HepG2 (cell line): Measurements from ENCODE around the gene LRRC15. TPM values are rescaled to one million over a fixed set of nuclear protein-coding genes. Genes with fewer than 3 reads are reported as not detected.

Experiments
- CBX2 ChIP-seq, 2 experiments: fragments of 200-600 bp in 1 of 2; sonication (generic); formaldehyde crosslinking in 1 of 2; IDR thresholded peaks; 2 replicates each; pipeline versions ENCODE4 v1.7.0 to v1.8.1; 2018 to 2022; ENCODE audit warnings: low read depth in 2 of 2, low read length in 1 of 2, mild to moderate bottlenecking in 1 of 2, missing genetic modification reagents in 1 of 2
- ETV5 ChIP-seq: IDR thresholded peaks from 2 replicates; pipeline ENCODE4 v1.6.1; 2018; ENCODE audit warnings: missing biosample characterization, missing genetic modification reagents, inconsistent platforms, borderline replicate concordance
- FOXO1 ChIP-seq: sonication (generic); formaldehyde crosslinking; IDR thresholded peaks from 2 replicates; pipeline ENCODE4 v1.4.0; 2020; ENCODE audit warnings: missing genetic modification reagents
- FOXP1 ChIP-seq, 2 experiments: fragments of 450-650 bp in 1 of 2; IDR thresholded peaks; 2 replicates each; pipeline ENCODE4 v1.6.1; 2017 to 2018; ENCODE audit warnings: antibody characterized with exemption in 1 of 2
- HNRNPLL ChIP-seq: fragments of 200-400 bp; formaldehyde crosslinking; IDR thresholded peaks from 2 replicates; pipeline ENCODE4 v1.6.1; 2017; ENCODE audit warnings: mild to moderate bottlenecking, low read depth, low read length; ENCODE audit not compliant: poor library complexity, severe bottlenecking
- NCOA2 ChIP-seq: sonication (generic); formaldehyde crosslinking; IDR thresholded peaks from 2 replicates; pipeline ENCODE4 v1.8.0; 2022; ENCODE audit warnings: inconsistent platforms
- SIX4 ChIP-seq: sonication (generic); formaldehyde crosslinking; IDR thresholded peaks from 2 replicates; pipeline ENCODE4 v1.4.0; 2020; ENCODE audit warnings: missing genetic modification reagents
- SKI ChIP-seq: fragments of 450-650 bp; IDR thresholded peaks from one replicate; pipeline ENCODE4 v1.6.1; 2018; ENCODE audit warnings: mild to moderate bottlenecking; ENCODE audit not compliant: partially characterized antibody
- TGIF2 ChIP-seq: IDR thresholded peaks from 2 replicates; pipeline ENCODE4 v1.6.1; 2016; ENCODE audit warnings: control low read depth, missing compliant biosample characterization
- ZNF251 ChIP-seq: sonication (generic); formaldehyde crosslinking; IDR thresholded peaks from 2 replicates; pipeline ENCODE4 v1.9.0; 2021; ENCODE audit warnings: mild to moderate bottlenecking, missing genetic modification reagents
- ZNF263 ChIP-seq: sonication (generic); formaldehyde crosslinking; IDR thresholded peaks from 2 replicates; pipeline ENCODE4 v1.4.0; 2020; ENCODE audit warnings: missing genetic modification reagents
- ZNF432 ChIP-seq: sonication (generic); formaldehyde crosslinking; IDR thresholded peaks from 2 replicates; pipeline ENCODE4 v1.5.0; 2020; ENCODE audit warnings: missing genetic modification reagents, mild to moderate bottlenecking, borderline replicate concordance
- ZNF510 ChIP-seq: sonication (generic); formaldehyde crosslinking; IDR thresholded peaks from 2 replicates; pipeline ENCODE4 v1.4.0; 2020; ENCODE audit warnings: low read depth, mild to moderate bottlenecking, missing genetic modification reagents
- ZNF703 ChIP-seq: sonication (generic); formaldehyde crosslinking; IDR thresholded peaks from 2 replicates; pipeline ENCODE4 v1.5.1; 2020; ENCODE audit warnings: missing genetic modification reagents, mild to moderate bottlenecking, moderate library complexity, borderline replicate concordance
- ZNF782 ChIP-seq: sonication (generic); formaldehyde crosslinking; IDR thresholded peaks from 2 replicates; pipeline ENCODE4 v1.4.0; 2020; ENCODE audit warnings: missing genetic modification reagents, mild to moderate bottlenecking, borderline replicate concordance
- ZSCAN25 ChIP-seq: sonication (generic); formaldehyde crosslinking; IDR thresholded peaks from 2 replicates; pipeline ENCODE4 v1.8.0; 2022; ENCODE audit warnings: mild to moderate bottlenecking, missing genetic modification reagents
- ZSCAN9 ChIP-seq: IDR thresholded peaks from 2 replicates; pipeline ENCODE4 v1.6.1; 2016; ENCODE audit warnings: borderline replicate concordance
- polyA plus RNA-seq, 8 experiments: library from polyadenylated mRNA; depleted of rRNA in 3 of 8; stranded (reverse) in 7 of 8; unstranded in 1 of 8; fragments of >200 nt; fragmentation: Illumina TruSeq in 4 of 8; extraction: Trizol in 4 of 8; gene quantifications; 2 replicates each; pipeline versions ENCODE4 v1.2.1 to v1.2.3, GENCODE V29; 2011 to 2016; ENCODE audit warnings: low read depth in 4 of 8, missing spikeins in 1 of 8, mixed read lengths in 1 of 8; ENCODE audit not compliant: insufficient read depth in 1 of 8
- total RNA-seq, 5 experiments: library from RNA; depleted of rRNA; stranded (reverse); fragments of >200 nt; fragmentation: Illumina TruSeq; extraction: Trizol; gene quantifications; 2 replicates each; pipeline ENCODE4 v1.2.3, GENCODE V29; 2016; ENCODE audit warnings: low read depth in 1 of 5
- TF ChIP-seq, protein P1 (sequence below): IDR thresholded peaks from 2 replicates; pipeline ENCODE4 v1.6.1; 2016; ENCODE audit warnings: missing compliant biosample characterization, missing genetic modification reagents, borderline replicate concordance
- TF ChIP-seq, protein P2 (sequence below): IDR thresholded peaks from 2 replicates; pipeline ENCODE4 v1.6.1; 2012; ENCODE audit warnings: low read depth, low read length, improper control_type of control experiment
- TF ChIP-seq, protein P3 (sequence below): sonication (generic); formaldehyde crosslinking; IDR thresholded peaks from 2 replicates; pipeline ENCODE4 v1.8.0; 2022; ENCODE audit warnings: missing genetic modification reagents, mild to moderate bottlenecking, inconsistent platforms, borderline replicate concordance
- TF ChIP-seq, protein P4 (sequence below): sonication (generic); formaldehyde crosslinking; IDR thresholded peaks from 2 replicates; pipeline ENCODE4 v1.4.0; 2020; ENCODE audit warnings: missing genetic modification reagents, borderline replicate concordance

Gene LRRC15
- total and polyA plus RNA-seq, 2 of the 13 experiments (the other 11 are each of a cell fraction or from before 2014, with no cell fraction given), result not detected

DNA sequence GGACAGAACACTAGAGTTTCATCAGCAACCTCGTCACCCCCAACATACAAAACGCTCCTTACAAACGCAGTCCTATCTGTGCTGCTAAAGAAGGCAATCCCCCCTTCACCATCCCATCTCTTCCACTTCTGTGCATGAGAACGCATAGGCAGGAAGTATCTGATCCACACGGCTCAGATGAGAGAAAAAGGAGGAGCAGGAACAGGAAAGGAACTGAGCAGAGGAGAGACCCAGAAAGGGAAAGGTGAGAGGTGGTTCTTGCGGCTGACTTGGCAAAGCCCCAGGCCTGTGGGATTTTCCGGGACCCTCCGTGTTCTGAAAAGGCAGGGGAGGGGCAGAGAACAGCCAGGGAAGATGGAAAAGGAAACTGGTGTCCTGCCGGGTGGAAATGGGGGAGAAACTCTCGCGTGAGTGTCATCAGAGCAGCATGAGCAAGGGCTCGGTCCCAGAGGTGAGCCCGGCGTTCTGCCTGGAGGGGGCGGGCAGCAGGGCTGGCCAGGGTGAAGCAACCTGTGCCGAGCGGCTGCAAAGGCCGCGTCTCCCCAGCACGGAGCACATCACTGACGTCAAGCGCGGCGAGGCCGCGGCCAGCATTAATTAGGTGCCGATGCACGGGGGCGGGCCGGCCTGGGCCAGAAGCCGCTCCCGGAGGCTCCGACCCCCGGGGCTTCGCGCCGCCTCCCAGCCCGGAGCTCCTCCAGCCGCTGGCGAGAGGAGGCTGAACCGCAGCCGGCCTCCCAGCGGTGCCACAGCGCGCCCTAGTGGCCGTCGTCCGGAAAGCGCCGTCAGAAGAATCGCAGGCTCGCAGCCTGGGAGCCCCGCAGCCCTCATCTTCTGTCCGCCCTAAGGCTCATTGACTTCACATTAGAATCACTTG lies 54.2 kb downstream of the LRRC15 start (continued):
- no peak for TF ChIP-seq CBX2 (IDR thresholded peaks at IDR 0.05; ENCODE audit: low read depth, low read length)
- TF ChIP-seq CBX2 (CRISPR knock-in tag; IDR thresholded peaks at IDR 0.05; ENCODE audit: low read depth), result no peak
- TF ChIP-seq ZNF782 (CRISPR knock-in tag), result no peak
- TF ChIP-seq, protein P1, sequence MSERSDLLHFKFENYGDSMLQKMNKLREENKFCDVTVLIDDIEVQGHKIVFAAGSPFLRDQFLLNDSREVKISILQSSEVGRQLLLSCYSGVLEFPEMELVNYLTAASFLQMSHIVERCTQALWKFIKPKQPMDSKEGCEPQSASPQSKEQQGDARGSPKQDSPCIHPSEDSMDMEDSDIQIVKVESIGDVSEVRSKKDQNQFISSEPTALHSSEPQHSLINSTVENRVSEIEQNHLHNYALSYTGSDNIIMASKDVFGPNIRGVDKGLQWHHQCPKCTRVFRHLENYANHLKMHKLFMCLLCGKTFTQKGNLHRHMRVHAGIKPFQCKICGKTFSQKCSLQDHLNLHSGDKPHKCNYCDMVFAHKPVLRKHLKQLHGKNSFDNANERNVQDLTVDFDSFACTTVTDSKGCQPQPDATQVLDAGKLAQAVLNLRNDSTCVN, result no peak
- TF ChIP-seq, protein P2, sequence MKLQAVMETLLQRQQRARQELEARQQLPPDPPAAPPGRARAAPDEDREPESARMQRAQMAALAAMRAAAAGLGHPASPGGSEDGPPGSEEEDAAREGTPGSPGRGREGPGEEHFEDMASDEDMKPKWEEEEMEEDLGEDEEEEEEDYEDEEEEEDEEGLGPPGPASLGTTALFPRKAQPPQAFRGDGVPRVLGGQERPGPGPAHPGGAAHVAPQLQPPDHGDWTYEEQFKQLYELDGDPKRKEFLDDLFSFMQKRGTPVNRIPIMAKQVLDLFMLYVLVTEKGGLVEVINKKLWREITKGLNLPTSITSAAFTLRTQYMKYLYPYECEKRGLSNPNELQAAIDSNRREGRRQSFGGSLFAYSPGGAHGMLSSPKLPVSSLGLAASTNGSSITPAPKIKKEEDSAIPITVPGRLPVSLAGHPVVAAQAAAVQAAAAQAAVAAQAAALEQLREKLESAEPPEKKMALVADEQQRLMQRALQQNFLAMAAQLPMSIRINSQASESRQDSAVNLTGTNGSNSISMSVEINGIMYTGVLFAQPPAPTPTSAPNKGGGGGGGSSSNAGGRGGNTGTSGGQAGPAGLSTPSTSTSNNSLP, result no peak
- TF ChIP-seq, protein P3, sequence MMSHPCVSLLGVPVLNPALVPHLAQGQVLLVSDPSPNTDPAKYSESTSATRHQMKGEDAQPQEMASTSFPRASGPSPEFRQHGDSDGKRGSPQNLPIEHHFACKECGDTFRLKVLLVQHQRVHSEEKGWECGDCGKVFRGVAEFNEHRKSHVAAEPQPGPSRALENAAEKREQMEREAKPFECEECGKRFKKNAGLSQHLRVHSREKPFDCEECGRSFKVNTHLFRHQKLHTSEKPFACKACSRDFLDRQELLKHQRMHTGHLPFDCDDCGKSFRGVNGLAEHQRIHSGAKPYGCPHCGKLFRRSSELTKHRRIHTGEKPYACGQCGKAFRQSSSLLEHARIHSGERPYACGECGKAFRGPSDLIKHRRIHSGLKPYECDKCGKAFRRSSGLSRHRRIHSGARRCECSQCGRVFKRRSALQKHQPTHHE (CRISPR knock-in tag), result no peak; the same call in 1 of the 2 replicates
- no peak for TF ChIP-seq ZNF510 (CRISPR knock-in tag)
- TF ChIP-seq HNRNPLL, result peak; percentile 44
- peak; percentile 33 for TF ChIP-seq SKI
- no peak for TF ChIP-seq SIX4 (CRISPR knock-in tag)
- TF ChIP-seq, protein P4, sequence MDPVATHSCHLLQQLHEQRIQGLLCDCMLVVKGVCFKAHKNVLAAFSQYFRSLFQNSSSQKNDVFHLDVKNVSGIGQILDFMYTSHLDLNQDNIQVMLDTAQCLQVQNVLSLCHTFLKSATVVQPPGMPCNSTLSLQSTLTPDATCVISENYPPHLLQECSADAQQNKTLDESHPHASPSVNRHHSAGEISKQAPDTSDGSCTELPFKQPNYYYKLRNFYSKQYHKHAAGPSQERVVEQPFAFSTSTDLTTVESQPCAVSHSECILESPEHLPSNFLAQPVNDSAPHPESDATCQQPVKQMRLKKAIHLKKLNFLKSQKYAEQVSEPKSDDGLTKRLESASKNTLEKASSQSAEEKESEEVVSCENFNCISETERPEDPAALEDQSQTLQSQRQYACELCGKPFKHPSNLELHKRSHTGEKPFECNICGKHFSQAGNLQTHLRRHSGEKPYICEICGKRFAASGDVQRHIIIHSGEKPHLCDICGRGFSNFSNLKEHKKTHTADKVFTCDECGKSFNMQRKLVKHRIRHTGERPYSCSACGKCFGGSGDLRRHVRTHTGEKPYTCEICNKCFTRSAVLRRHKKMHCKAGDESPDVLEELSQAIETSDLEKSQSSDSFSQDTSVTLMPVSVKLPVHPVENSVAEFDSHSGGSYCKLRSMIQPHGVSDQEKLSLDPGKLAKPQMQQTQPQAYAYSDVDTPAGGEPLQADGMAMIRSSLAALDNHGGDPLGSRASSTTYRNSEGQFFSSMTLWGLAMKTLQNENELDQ (CRISPR knock-in tag), result no peak
- no peak for TF ChIP-seq ZSCAN9 (CRISPR knock-in tag)
- peak; percentile 68 for TF ChIP-seq ZNF263 (CRISPR knock-in tag)
- TF ChIP-seq ZNF251, result no peak
- TF ChIP-seq ZSCAN25, result no peak
- no peak for TF ChIP-seq ZNF432 (CRISPR knock-in tag)
- no peak; the same call in 1 of the 2 replicates for TF ChIP-seq FOXO1 (CRISPR knock-in tag)
- TF ChIP-seq ETV5 (CRISPR knock-in tag), result no peak; the same call in 1 of the 2 replicates
- TF ChIP-seq FOXP1 (IDR thresholded peaks at IDR 0.05), result no peak
- TF ChIP-seq FOXP1 (CRISPR knock-in tag; IDR thresholded peaks at IDR 0.05), result no peak
- peak; percentile 57; the same call in 1 of the 2 replicates for TF ChIP-seq TGIF2 (CRISPR knock-in tag)
- TF ChIP-seq ZNF703 (CRISPR knock-in tag), result no peak
- no peak; the same call in 1 of the 2 replicates for TF ChIP-seq NCOA2 (CRISPR knock-in tag)
